HG03139 (cell line): ENCODE results near the gene HSD17B8.
A peak's percentile ranks its signal among the peaks of the same experiment; 100 is the strongest.

ENCODE experiments used
- ATAC-seq: cut with Tn5 transposase; IDR thresholded peaks from one replicate; pipeline ENCODE4 v1.9.1; 2021; ENCODE audit not compliant: unreplicated experiment

HSD17B8 gene

DNA sequence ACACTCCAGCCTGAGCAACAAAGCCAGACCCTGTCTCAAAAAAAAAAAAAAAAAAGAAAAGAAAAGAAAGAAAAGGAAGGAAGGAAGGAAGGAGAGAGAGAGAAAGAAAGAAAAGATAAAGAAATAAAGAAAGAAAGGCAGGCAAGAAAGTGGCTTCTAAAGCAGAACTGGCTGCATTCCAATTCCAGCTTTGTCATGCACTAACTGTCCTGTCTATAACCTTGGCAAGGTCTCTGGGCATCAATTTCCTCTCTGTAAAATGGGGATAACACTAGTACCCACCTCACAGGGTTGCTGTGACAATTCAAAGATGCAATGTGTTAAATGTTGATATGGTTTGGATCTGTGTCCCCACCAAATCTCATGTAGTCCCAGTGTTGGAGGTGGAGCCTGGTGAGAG lies 31.9 kb downstream of the HSD17B8 start:
- no peak for ATAC-seq

DNA sequence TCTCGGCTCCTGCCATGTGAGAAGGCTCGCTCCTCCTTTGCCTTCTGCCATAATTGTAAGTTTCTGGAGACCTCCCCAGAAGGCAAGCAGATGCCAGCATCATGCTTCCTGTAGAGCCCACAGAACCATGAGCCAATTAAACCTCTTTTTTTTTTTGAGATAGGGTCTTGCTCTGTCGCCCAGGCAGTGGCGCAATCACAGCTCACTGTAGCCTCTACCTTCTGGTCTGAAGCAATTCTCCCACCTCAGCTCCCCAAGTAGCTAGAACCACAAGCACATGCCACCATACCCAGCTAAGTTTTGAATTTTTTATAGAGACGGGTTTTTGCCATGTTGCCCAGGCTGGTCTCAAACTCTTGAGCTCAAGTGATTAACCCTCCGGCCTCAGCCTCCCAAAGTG lies 32.4 kb downstream of the HSD17B8 start:
- ATAC-seq, result no peak

DNA sequence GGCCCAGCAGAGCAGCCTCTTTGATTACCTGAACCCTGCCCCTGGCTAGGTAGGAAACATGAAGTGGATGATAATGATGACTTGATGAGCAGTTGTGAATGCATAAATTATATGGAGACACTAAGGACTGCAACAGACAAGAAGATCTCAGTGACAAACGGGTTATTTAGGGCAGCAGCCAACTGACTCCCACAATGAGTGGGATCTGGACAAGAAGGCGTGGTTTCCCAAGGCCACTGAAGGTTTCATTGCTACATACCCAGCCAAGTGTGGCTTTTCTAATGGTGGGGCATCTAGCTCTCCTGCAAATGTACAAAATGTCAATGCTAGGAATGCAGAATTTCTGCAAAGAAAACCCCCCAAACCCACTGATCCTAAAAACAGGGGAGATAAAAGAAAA lies 33.3 kb downstream of the HSD17B8 start:
- ATAC-seq, result no peak

DNA sequence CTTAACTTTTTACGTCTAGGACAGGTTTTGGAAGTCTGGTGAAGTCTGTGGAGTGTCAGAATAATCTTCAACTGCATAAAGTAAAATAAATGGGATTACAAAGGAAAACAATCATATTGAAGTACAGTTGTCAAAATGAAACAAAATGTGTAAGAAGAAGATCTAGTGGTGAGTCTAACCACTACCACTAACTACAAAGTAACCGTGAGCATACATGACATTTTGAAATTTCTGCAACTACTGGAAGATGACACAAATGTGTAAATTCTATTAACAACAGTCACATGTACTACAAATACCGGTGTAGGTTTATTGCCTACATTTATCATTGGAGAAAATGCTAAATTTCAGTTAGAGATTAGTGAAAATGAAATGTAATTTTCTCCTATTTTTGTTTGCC lies 37.5 kb downstream of the HSD17B8 start:
- no peak for ATAC-seq

DNA sequence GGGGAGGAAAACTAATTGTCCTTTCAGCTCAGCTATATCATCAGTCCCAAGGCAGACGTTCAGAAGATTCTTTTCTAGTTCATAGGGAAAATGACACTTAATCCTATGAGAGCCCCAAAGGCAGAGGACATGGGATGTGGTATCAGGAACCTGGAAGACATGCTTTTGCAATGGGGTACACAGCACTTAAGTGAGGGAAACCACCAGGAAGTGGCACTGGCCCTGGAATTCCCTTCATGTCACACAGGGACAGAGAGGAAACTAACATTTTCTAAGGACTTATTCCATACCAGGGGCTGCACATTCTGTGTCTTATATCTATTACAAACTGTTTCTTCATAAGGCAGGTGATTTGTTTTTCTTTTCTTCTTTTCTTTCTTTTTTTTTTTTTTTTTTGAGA lies 39.0 kb downstream of the HSD17B8 start:
- ATAC-seq, result no peak

DNA sequence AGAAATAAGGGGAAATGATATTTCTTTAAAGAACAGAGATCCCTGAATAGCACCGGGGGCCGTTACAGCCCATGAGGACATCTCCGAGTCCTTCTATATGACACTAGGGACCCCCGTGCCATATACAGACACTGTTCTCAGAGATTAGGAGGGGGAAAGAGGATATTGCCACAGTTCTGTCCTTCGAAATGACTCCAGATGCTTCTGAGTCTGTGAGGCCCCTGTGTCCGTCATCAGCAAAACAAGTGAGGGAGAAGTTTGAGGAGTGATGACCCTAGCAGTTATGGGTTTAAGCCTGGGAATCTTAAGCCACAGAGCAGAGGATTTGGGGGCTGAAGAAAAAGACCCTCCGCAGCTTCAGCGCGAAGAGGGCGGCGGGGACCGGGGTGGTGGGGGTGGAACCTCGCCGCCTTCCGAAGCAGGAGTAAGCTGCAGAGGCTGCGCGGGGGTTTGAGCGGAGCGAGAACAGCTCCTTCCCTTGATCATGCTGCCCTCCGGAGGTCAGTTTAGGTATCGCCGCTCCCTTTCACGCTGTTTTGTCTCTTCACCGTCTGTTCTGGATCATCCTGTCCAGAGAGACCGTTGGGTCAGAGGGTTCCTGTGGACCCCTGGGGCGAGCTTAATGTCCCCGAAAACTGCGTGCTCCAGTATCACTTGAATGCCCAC lies 43.7 kb downstream of the HSD17B8 start:
- ATAC-seq, result no peak

DNA sequence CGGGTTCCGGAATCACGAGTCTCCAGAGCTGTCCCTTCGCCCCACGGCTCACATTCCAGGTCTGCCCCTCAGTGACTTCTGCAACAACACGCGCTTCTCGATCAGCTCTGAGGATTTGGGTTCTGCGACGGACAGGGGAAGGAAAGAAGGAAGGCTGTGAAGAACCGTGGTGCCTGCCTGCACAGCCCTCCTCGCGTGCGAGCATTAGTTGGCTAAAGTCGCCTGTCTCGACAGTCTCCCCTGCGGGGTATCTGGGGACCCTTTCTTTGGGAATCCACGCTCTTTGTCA lies 44.1 kb downstream of the HSD17B8 start:
- no peak for ATAC-seq

GRCh38 chr6:33248932-33249731 lies 44.7 kb downstream of the HSD17B8 start:
- peak; percentile 86 for ATAC-seq

DNA sequence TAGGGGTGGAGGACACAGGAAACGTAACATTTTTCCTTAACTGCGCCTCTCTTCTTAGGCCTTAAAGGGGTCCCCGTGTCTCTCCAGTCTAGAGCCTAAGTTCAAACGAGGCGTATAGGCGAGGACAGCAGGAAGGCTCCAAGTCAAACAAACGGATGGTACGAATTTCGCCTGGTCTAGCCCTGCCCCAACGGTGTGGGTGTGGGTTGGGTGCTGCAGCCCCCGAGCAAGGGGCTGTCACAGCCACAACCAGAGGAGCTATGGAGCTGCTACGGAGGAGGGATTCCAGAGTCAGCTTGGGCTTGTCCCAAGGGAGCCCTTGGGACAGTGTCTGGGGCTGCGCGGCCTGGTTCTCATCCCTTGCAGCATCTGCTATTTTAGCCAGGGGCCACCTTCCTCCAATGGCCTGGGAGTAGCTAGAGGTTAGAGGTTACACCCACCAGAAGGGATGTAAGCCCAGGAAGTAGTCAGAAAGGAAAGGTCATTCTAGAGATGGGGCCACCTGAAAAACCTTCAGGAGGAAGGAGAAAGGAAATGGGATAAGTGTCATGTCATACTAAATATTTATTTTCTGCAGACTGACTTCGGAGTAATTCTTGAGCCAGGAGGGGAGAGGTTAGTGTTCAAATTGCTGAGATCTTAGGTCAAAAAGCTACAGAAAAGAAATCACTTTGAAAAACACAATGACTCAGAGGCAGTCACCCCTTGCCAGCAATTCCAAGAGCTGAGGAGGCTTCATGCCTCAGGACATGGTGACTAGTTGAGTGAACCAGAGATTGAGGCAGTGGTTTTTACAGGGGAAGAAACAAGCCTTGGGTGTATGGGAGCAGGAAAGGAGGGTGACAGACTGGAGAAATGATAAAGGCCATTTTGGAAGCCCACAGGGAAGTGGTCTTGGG lies 45.5 kb downstream of the HSD17B8 start:
- ATAC-seq, result no peak

DNA sequence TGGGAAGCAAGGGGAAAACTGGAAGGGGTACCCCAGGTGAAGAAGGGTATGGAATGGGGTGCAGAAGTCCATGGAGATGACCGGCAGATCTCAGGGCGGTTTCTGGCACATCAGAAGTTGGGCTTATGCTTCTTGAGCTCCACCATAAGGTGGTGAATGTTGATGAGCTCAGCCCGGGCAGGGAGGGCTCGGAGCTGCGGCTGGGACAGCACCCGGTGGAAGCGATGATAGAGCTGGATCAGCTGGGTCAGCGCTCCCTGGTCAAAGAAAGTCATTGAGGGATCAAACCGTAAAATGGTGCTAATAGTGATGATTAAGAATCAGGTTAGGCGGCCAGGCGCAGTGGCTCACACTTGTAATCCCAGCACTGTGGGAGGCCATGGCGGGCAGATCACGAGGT lies 46.3 kb downstream of the HSD17B8 start:
- no peak for ATAC-seq

GRCh38 chr6:33251395-33252012 lies 47.0 kb downstream of the HSD17B8 start:
- no peak for ATAC-seq

GRCh38 chr6:33252759-33253158 lies 48.3 kb downstream of the HSD17B8 start:
- ATAC-seq, result no peak

DNA sequence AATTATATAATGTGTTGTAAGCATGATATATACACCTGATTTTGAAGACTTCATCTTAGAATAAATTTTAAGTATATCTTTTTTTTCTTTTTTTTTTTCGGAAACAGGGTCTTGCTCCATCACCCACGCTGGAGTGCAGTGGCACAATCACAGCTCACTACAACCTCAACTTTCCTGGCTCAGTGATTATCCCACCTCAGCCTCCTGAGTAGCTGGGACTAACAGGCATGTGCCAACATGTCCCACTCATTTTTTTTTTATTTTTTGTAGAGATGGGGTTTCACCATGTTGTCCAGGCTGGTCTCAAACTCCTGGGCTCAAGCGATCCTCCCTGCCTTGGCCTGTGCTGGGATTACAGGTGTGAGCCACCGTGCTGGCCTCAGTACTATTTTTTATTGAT lies 50.1 kb downstream of the HSD17B8 start:
- no peak for ATAC-seq
